GM18505 (cell line): Measurements from ENCODE around the gene BCKDHA.
A peak's percentile ranks its signal among the peaks of the same experiment; 100 is the strongest.
"Not testable (repeated sequence)": the region's sequence is repeated elsewhere in the genome, so short reads cannot be mapped to it uniquely, and the experiment has no call there.

Experiments used
- ATAC-seq: cut with Tn5 transposase; IDR thresholded peaks from one replicate; pipeline ENCODE4 v1.9.1; 2021; ENCODE audit not compliant: unreplicated experiment
- POLR2A ChIP-seq: IDR thresholded peaks from 4 replicates; pipeline ENCODE4 v1.6.1; 2011; ENCODE audit warnings: borderline replicate concordance; ENCODE audit not compliant: insufficient read depth, insufficient read length; ENCODE audit errors: extremely low read depth

BCKDHA gene

GRCh38 chr19:41357746-41358145 is 39.9 kb upstream of the BCKDHA start:
- no peak for TF ChIP-seq POLR2A
- no peak for ATAC-seq

- no peak for TF ChIP-seq POLR2A
- no peak for ATAC-seq
These were observed 37.9 kb upstream of the BCKDHA start for GRCh38 chr19:41359741-41360140.

- TF ChIP-seq POLR2A, result no peak
These were observed 35.3 kb upstream of the BCKDHA start for GRCh38 chr19:41362143-41362847.

GRCh38 chr19:41363371-41363752 is 34.3 kb upstream of the BCKDHA start:
- TF ChIP-seq POLR2A, result no peak
- ATAC-seq, result no peak

More at GRCh38 chr19:41362143-41362847, 35.3 kb upstream of the BCKDHA start:
- ATAC-seq, result no peak

GRCh38 chr19:41363753-41364523 is 33.7 kb upstream of the BCKDHA start, which contains the start of gene B9D2:
TSS of gene B9D2 (minus strand) at chr19:41364149. CDS start at chr19:41363519, 630 bp downstream.
- TF ChIP-seq POLR2A, result peak; percentile 87
- ATAC-seq, result peak; percentile 75

GRCh38 chr19:41364524-41365391 is 32.9 kb upstream of the BCKDHA start:
- no peak for TF ChIP-seq POLR2A
- ATAC-seq, result no peak

GRCh38 chr19:41366089-41366488 is 31.5 kb upstream of the BCKDHA start:
- ATAC-seq, result no peak
- no peak for TF ChIP-seq POLR2A

GRCh38 chr19:41367848-41368301 is 29.7 kb upstream of the BCKDHA start:
- no peak for TF ChIP-seq POLR2A
- ATAC-seq, result no peak

GRCh38 chr19:41369769-41370168 is 27.8 kb upstream of the BCKDHA start:
- no peak for ATAC-seq
- no peak for TF ChIP-seq POLR2A

- not testable (repeated sequence) for ATAC-seq
These were observed 26.5 kb upstream of the BCKDHA start for GRCh38 chr19:41371119-41371518.

- ATAC-seq, result no peak
- no peak for TF ChIP-seq POLR2A
These were observed 26.1 kb upstream of the BCKDHA start for GRCh38 chr19:41371541-41371940.

- ATAC-seq, result no peak
- no peak for TF ChIP-seq POLR2A
These were observed 25.1 kb upstream of the BCKDHA start for GRCh38 chr19:41372501-41372900.

- no peak for TF ChIP-seq POLR2A
- no peak for ATAC-seq
These were observed 23.6 kb upstream of the BCKDHA start for GRCh38 chr19:41373993-41374392.
